ENCODE data around the gene AKAP4.

Gene AKAP4

GRCh38 chrX:50167366-50167765 lies 33.4 kb downstream of the AKAP4 start:
- no peak overlapping the region for H3K27ac ChIP-seq (ENCODE audit: low read depth, low read length)
- no peak overlapping the region for H3K9ac ChIP-seq (ENCODE audit: low read depth, low read length)
- H3K4me3 ChIP-seq (ENCODE audit: low read length), result no peak overlapping the region
- 95% methylated on average over 2 of the region's 7 CpGs for WGBS
- no peaks in the 10 kb centered on the region for H3K4me1 ChIP-seq (ENCODE audit: insufficient read depth, low read length)
- H3K9me3 ChIP-seq (ENCODE audit: insufficient read depth, low read depth, low read length), result no peaks in the 10 kb centered on the region
- no peaks in the 10 kb centered on the region for H3K27me3 ChIP-seq (ENCODE audit: insufficient read depth, low read length)
- H3K36me3 ChIP-seq (ENCODE audit: insufficient read depth, low read length), result no peaks in the 10 kb centered on the region

GRCh38 chrX:50165727-50166126 lies 35.1 kb downstream of the AKAP4 start:
- no peak overlapping the region for H3K27ac ChIP-seq (ENCODE audit: low read depth, low read length)
- no peaks in the 10 kb centered on the region for H3K9me3 ChIP-seq (ENCODE audit: insufficient read depth, low read depth, low read length)
- H3K4me3 ChIP-seq (ENCODE audit: low read length), result no peak overlapping the region
- H3K27me3 ChIP-seq (ENCODE audit: insufficient read depth, low read length), result no peaks in the 10 kb centered on the region
- H3K9ac ChIP-seq (ENCODE audit: low read depth, low read length), result no peak overlapping the region
- WGBS, result 93% methylated on average over 5 of the region's 5 CpGs
- H3K4me1 ChIP-seq (ENCODE audit: insufficient read depth, low read length), result no peaks in the 10 kb centered on the region
- H3K36me3 ChIP-seq (ENCODE audit: insufficient read depth, low read length), result no peaks in the 10 kb centered on the region

GRCh38 chrX:50161127-50161526 lies 39.7 kb downstream of the AKAP4 start:
- Histone ChIP-seq H3K36me3 (ENCODE audit: insufficient read depth, low read length) (no peaks in the 10 kb centered on the region), H3K9me3 (ENCODE audit: insufficient read depth, low read depth, low read length) (no peaks in the 10 kb centered on the region), H3K9ac (ENCODE audit: low read depth, low read length) (no peak overlapping the region), H3K27ac (ENCODE audit: low read depth, low read length) (no peak overlapping the region), H3K27me3 (ENCODE audit: insufficient read depth, low read length) (no peaks in the 10 kb centered on the region), H3K4me1 (ENCODE audit: insufficient read depth, low read length) (no peaks in the 10 kb centered on the region), H3K4me3 (ENCODE audit: low read length) (no peak overlapping the region)
- 97% methylated on average over 3 of the region's 3 CpGs for WGBS

- no peak overlapping the region for H3K27ac ChIP-seq (ENCODE audit: low read depth, low read length)
- no peaks in the 10 kb centered on the region for H3K36me3 ChIP-seq (ENCODE audit: insufficient read depth, low read length)
- no peak overlapping the region for H3K4me3 ChIP-seq (ENCODE audit: low read length)
- H3K27me3 ChIP-seq (ENCODE audit: insufficient read depth, low read length), result no peaks in the 10 kb centered on the region
- H3K9ac ChIP-seq (ENCODE audit: low read depth, low read length), result no peak overlapping the region
- H3K9me3 ChIP-seq (ENCODE audit: insufficient read depth, low read depth, low read length), result no peaks in the 10 kb centered on the region
- no peaks in the 10 kb centered on the region for H3K4me1 ChIP-seq (ENCODE audit: insufficient read depth, low read length)
- no CpG with 5 or more reads among the region's 1 CpG for WGBS
Measured at GRCh38 chrX:50158593-50158992, 42.2 kb downstream of the AKAP4 start.

- Histone ChIP-seq H3K27me3 (ENCODE audit: insufficient read depth, low read length) (no peaks in the 10 kb centered on the region), H3K27ac (ENCODE audit: low read depth, low read length) (no peak overlapping the region), H3K4me1 (ENCODE audit: insufficient read depth, low read length) (no peaks in the 10 kb centered on the region), H3K36me3 (ENCODE audit: insufficient read depth, low read length) (no peaks in the 10 kb centered on the region), H3K4me3 (ENCODE audit: low read length) (no peak overlapping the region), H3K9me3 (ENCODE audit: insufficient read depth, low read depth, low read length) (no peaks in the 10 kb centered on the region), H3K9ac (ENCODE audit: low read depth, low read length) (no peak overlapping the region)
- WGBS, result 86% methylated on average over 4 of the region's 4 CpGs
Measured at GRCh38 chrX:50157545-50158135, 43.2 kb downstream of the AKAP4 start.

GRCh38 chrX:50154429-50154828 lies 46.4 kb downstream of the AKAP4 start:
- Histone ChIP-seq H3K27ac (ENCODE audit: low read depth, low read length) (no peak overlapping the region), H3K9ac (ENCODE audit: low read depth, low read length) (no peak overlapping the region), H3K9me3 (ENCODE audit: insufficient read depth, low read depth, low read length) (no peaks in the 10 kb centered on the region), H3K36me3 (ENCODE audit: insufficient read depth, low read length) (no peaks in the 10 kb centered on the region), H3K27me3 (ENCODE audit: insufficient read depth, low read length) (no peaks in the 10 kb centered on the region), H3K4me3 (ENCODE audit: low read length) (no peak overlapping the region), H3K4me1 (ENCODE audit: insufficient read depth, low read length) (no peaks in the 10 kb centered on the region)
- WGBS, result 100% methylated on average over 1 of the region's 1 CpG

- H3K4me1 ChIP-seq (ENCODE audit: insufficient read depth, low read length), result no peaks in the 10 kb centered on the region
- H3K27ac ChIP-seq (ENCODE audit: low read depth, low read length), result no peak overlapping the region
- H3K4me3 ChIP-seq (ENCODE audit: low read length), result no peak overlapping the region
- 100% methylated on average over 1 of the region's 2 CpGs for WGBS
- H3K9me3 ChIP-seq (ENCODE audit: insufficient read depth, low read depth, low read length), result no peaks in the 10 kb centered on the region
- H3K36me3 ChIP-seq (ENCODE audit: insufficient read depth, low read length), result no peaks in the 10 kb centered on the region
- no peaks in the 10 kb centered on the region for H3K27me3 ChIP-seq (ENCODE audit: insufficient read depth, low read length)
- no peak overlapping the region for H3K9ac ChIP-seq (ENCODE audit: low read depth, low read length)
Measured at GRCh38 chrX:50152456-50152855, 48.4 kb downstream of the AKAP4 start.

GRCh38 chrX:50147972-50148371 lies 52.8 kb downstream of the AKAP4 start:
- Histone ChIP-seq H3K36me3 (ENCODE audit: insufficient read depth, low read length) (no peaks in the 10 kb centered on the region), H3K9me3 (ENCODE audit: insufficient read depth, low read depth, low read length) (no peaks in the 10 kb centered on the region), H3K27ac (ENCODE audit: low read depth, low read length) (no peak overlapping the region), H3K9ac (ENCODE audit: low read depth, low read length) (no peak overlapping the region), H3K27me3 (ENCODE audit: insufficient read depth, low read length) (no peaks in the 10 kb centered on the region), H3K4me3 (ENCODE audit: low read length) (no peak overlapping the region), H3K4me1 (ENCODE audit: insufficient read depth, low read length) (no peaks in the 10 kb centered on the region)
- 94% methylated on average over 7 of the region's 7 CpGs for WGBS

Data from HUES64 (cell line).